Hematopoietic multipotent progenitor cell treated with erythropoietin and hydrocortisone succinate and interleukin-3 and kit ligand, for 15 days (in vitro differentiated cells): Measurements from ENCODE around the gene PLEKHN1.

Source experiments
- DNase-seq: peaks from one replicate; pipeline ENCODE4 v3.0.0-alpha.2; 2015; ENCODE audit warnings: low spot score

The PLEKHN1 gene

DNA sequence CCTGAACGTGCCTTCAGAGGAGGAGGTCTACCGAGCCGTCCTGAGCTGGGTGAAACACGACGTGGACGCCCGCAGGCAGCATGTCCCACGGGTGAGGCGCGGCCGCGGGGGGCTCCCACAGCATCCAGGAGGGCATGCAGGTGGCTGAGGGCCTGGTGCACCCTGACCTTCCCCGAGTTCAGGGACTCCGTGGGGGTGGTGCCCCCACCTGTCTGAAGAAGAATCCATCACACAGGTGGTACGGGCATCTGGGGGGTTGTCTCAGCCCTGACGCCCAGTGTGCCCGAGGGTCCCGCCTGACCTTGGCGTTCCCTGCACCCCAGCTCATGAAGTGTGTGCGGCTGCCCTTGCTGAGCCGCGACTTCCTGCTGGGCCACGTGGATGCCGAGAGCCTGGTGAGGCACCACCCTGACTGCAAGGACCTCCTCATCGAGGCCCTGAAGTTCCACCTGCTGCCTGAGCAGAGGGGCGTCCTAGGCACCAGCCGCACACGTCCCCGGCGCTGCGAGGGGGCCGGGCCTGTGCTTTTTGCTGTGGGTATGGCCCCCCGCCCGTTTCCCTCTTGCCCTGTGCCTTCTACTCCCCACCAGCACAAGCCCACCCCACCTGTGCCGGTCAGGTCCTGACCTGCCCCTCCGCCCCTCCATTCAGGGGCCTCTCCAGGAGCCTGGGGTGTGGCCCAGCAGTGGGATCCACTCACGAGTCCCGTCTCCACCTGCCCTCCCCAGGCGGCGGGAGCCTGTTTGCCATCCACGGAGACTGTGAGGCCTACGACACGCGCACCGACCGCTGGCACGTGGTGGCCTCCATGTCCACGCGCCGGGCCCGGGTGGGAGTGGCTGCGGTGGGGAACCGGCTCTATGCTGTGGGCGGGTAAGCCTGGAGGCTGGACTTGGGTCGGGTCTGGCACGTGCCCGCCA lies 3.6 kb upstream of the PLEKHN1 start:
- no peak for DNase-seq

DNA sequence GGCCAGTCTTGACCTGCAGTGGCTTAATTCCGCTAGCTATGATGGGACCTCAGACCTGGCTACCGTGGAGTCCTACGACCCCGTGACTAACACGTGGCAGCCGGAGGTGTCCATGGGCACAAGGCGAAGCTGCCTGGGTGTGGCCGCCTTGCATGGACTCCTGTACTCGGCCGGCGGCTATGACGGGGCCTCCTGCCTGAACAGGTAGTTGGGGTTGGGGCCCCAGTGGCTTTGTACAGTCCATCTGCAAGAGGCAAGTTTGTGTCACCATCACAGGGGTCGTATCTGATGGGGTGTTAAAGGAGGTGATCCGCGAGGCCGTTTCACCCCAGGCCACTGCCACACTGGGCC lies 3.0 kb upstream of the PLEKHN1 start:
- no peak for DNase-seq

GRCh38 chr1:963746-964525 lies 2.3 kb upstream of the PLEKHN1 start:
- no peak for DNase-seq

DNA sequence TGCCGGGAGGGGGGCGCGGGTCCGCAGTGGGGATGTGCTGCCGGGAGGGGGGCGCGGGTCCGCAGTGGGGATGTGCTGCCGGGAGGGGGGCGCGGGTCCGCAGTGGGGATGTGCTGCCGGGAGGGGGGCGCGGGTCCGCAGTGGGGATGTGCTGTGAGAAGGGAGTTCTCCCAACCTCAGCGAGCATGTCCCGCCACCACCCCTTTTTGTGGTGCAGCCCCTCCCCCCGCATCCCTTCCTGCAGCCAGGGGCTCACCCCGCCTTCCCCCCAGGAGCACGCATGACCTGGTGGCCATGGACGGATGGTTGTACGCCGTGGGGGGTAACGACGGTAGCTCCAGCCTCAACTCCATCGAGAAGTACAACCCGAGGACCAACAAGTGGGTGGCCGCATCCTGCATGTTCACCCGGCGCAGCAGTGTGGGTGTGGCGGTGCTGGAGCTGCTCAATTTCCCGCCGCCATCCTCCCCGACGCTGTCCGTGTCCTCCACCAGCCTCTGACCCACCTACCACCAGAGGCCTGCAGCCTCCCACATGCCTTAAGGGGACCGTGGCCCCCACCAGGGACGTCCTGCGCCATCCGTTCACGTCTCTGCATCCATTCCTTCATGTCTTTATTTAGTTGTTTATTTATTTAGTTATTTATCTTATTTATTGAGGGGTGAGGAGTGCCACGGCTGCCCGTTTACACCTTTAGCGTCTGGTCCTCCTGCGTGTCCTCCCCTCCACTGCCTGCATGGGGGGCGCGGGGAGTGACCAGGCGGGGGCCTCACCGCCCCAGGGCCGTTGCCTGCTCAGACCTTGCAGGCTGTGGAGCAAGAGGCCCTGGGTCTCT lies 1.4 kb upstream of the PLEKHN1 start:
- no peak for DNase-seq

- DNase-seq = no peak
Observed at GRCh38 chr1:965526-966134, 652 bp upstream of the PLEKHN1 start.

DNA sequence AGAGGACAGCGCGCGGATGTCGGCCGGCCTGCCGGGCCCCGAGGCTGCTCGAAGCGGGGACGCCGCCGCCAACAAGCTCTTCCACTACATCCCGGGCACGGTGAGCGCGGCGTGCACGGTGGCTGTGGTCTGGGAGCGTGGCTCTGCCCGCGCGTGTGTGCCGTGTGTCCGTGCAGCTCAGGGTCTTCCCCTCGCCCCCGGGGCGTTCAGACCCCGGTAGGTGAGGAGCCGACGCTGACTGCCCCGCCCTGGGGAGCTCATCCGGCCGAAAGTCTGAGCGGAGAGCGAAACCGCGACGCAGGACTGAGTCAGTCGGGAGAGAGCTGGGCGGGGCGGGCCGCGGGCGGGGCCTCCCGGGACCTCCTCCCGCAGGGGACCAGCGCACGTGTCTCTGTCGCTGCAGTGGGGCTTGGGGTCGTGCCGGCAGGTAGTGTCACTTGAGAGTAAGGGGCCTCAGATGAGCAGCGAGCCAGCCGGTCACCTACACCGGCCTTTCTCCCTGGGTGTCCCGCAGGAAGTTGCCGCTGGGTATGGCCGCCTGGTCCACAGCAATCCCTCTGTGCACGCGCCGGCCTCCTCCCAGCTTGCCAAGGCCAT lies 520 bp downstream of the PLEKHN1 start:
- DNase-seq = peak; percentile 36

DNA sequence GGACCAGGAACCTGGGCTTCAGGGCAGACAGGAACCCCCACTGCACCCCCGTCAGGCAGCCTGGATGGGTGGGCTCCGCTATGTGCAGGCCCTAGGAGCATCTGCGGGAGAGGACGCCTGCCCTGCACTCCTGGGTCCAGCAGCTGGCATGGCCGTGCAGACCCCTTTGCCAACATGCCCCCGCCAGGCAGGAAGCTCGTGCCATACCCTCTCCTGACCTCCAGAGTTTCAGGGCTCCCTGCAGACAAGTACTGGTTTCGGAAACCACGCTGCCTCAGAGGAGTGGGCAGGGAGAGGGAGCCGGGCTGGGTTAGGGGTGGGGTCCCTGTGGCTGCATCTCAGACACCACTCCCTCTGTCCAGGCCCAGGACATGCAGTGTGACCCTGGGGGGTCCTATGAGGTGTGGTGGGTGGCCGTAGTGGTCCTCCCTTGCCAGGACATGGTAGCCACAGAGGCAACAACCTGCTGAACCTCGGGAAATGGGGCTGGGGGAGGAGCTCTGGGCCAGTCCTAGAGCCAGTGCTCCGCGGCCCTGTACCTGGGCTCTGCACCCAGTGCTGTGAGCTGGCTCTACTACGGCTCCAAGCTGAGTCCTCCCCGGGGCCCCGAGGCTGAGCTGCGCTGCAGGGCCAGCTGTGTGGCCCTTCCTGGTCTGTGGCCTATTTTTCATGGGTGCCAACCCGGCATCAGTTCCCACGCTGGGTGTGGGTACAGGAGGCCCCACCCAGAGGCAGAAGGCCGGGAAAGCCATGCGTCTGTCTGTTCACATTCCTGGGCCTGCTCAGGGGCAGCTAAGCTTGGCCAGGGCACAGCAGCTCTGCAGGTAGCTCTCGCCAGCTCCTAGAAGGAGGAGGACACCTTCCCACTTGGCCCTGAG lies 1.4 kb downstream of the PLEKHN1 start:
- DNase-seq = no peak

- DNase-seq = no peak
Observed at GRCh38 chr1:969260-969855, 3.1 kb downstream of the PLEKHN1 start.

GRCh38 chr1:970242-970972 lies 4.1 kb downstream of the PLEKHN1 start:
- no peak for DNase-seq

DNA sequence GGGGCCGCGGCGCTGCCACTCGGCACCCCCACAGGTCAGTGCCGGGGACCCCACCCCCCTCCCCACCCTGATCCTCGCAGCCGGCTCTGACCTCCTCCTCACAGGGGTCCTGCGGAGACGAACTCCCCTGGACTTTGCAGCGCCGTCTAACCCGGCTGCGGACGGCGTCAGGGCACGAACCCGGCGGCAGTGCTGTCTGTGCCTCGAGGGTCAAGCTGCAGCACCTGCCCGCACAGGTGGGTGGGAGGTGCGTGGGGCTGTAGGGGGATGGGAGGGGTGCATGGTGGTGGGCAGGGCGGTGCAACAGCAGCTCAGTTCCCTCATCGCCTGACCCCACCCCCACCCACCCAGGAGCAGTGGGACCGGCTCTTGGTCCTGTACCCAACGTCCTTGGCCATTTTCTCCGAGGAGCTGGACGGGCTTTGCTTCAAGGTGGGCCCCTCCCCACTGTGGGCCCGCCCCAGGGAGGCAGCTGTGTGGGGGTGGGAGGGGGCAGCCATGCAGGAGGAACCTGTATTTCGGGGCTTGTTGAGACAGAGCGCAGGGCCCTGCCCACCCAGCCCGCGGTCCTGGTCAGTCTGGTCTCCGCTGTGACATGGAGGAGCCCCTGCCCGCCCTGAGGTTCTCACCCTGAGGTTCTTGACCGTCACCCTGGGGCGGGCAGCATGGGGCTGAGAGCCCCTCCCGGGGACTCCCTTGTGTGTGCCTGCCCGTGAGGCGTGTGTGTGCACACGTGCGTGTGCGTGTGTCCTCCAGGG lies 4.9 kb downstream of the PLEKHN1 start:
- no peak for DNase-seq

- DNase-seq = no peak
Observed at GRCh38 chr1:971751-972506, 5.6 kb downstream of the PLEKHN1 start.

- DNase-seq = no peak
Observed at GRCh38 chr1:972726-973458, 6.6 kb downstream of the PLEKHN1 start.

DNA sequence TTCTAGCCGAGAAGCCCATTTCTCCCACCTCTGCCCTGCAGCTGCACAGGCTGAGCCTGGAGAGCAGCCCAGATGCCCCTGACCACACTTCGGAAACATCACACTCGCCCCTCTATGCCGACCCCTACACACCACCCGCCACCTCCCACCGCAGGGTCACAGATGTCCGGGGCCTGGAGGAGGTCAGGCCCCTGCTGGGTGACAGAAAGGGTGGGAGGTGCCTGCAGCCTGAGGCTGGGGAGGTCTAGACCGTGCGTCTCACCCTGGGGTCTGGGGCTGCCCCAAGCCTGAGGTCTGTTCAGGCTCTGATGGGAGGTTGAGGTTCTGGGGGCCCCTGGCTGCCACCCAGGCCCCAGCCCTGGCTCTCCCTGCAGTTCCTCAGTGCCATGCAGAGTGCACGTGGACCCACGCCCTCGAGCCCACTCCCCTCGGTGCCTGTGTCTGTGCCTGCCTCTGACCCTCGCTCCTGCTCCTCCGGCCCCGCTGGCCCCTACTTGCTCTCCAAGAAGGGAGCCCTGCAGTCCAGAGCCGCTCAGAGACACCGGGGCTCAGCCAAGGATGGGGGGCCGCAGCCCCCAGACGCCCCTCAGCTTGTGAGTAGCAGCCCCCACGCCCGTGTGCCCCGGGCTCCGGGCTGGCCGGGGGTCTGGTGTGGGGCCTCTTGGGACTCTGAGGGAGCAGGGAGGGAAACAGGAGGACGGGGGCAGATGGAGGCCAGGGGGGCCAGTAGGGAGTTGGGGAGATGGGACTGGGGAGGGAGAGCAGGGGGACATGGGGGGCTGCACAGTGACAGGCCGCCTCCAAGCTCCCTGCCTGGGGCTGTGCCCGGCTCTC lies 7.4 kb downstream of the PLEKHN1 start:
- DNase-seq = no peak

DNA sequence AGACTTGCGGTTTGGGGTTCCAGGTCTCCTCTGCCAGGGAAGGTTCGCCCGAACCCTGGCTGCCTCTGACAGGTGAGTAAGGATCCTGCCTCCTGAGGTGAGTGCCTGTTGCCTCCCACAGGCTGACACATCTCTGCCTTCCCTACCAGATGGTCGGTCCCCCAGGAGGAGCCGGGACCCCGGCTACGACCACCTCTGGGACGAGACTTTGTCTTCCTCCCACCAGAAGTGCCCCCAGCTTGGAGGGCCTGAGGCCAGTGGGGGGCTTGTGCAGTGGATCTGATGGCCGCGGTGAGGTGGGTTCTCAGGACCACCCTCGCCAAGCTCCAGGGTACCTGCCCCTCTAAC lies 8.0 kb downstream of the PLEKHN1 start:
- no peak for DNase-seq

DNA sequence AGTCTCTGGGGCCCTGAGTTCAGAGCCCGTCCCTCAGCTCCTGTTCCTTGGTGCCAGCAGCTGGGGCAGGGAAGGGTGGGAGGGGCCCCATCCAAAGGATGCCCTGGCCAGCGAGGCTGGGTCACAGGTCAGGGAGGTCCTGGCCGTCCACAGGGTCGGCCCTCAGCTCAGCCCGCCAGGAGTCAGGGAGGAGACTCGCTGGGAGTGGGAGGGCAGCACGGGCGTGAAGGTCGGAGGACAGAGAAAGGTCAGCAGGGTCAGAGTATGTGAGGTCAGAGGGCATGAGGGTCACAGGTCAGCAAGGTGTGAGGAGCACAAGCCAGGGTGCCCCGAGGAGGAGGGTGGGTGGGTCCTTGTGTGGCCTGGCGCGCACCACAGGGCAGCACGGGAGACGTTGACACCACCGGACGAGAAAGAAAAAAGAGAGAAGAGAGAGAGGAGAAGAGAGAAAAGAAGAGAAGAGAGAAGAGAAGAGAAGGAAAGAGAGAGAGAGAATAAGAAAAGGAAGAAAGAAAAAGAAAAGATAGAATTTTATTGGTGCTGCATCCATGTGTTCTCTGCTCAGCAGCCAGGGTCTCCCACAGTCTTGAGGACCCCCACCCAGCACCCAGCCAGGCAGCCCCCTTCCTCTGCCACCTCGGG lies 8.5 kb downstream of the PLEKHN1 start:
- DNase-seq = no peak

DNA sequence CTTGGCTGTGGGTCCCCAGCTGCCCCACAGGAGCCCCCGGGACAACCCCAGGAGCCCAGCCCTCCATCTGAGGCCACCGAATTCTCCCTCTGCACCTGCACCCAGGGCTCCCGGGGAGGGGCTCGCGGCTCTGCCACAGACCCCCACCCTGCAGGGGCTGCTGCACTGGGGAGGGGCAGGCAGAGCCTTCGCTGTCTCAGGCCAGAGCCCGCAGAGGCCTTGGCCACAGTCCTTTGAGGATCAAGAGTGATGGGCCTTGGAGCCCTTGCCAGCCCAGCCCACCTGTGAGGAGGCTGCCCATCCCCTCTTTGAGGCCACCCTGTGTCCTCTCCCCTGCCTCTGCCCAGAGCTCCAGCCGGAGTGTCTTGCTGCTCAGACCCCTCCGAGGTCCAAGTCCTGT lies 9.1 kb downstream of the PLEKHN1 start:
- DNase-seq = no peak
